ENCODE results near the gene ROBO4. TPM values are rescaled to one million over a fixed set of nuclear protein-coding genes. Genes with fewer than 3 reads are reported as not detected.

The ROBO4 gene
- total RNA-seq, 1 donor from 2014 or later, result 1.9 TPM

DNA sequence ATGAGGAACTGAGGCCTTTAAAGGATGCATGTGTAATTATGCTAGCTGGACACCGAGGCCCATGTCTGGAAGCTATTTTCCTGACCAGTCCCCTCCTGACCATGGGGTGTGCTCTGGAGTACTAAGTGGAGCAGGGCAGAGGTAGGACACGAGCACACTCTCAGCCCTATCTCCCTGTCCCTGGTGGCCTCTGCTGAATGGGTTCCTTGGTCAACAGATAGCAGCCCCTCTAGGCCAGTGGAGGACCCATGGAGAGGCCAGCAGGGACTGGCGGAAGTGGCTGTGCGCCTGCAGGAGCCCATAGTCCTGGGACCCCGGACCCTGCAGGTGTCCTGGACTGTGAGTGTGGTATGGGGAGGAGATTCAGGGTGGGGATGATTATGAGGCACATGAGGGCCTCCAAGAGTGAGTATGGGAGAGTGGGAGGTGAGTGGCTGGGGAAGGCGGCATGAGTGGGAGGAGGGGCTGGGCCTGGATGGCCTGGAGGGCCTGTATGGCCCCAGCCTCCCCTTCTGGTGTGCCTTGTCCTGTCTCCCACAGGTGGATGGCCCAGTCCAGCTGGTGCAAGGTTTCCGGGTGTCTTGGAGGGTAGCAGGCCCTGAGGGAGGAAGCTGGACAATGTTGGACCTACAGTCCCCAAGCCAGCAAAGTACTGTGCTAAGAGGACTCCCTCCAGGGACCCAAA, 23.0 kb downstream of the ROBO4 start:
- DNase-seq (ENCODE audit: low read depth), result no peak
- TF ChIP-seq, protein P1, sequence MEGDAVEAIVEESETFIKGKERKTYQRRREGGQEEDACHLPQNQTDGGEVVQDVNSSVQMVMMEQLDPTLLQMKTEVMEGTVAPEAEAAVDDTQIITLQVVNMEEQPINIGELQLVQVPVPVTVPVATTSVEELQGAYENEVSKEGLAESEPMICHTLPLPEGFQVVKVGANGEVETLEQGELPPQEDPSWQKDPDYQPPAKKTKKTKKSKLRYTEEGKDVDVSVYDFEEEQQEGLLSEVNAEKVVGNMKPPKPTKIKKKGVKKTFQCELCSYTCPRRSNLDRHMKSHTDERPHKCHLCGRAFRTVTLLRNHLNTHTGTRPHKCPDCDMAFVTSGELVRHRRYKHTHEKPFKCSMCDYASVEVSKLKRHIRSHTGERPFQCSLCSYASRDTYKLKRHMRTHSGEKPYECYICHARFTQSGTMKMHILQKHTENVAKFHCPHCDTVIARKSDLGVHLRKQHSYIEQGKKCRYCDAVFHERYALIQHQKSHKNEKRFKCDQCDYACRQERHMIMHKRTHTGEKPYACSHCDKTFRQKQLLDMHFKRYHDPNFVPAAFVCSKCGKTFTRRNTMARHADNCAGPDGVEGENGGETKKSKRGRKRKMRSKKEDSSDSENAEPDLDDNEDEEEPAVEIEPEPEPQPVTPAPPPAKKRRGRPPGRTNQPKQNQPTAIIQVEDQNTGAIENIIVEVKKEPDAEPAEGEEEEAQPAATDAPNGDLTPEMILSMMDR (conservative IDR thresholded peaks at IDR 0.05; ENCODE audit: low read depth, low read length), result no peak
- H3K4me3 ChIP-seq (ENCODE audit: low read depth, low read length), result no peak overlapping the region

- no peak overlapping the region for H3K4me3 ChIP-seq (ENCODE audit: low read depth, low read length)
- TF ChIP-seq, protein P1 (conservative IDR thresholded peaks at IDR 0.05; ENCODE audit: low read depth, low read length), result no peak
- no peak for DNase-seq (ENCODE audit: low read depth)
These were observed 23.7 kb downstream of the ROBO4 start for GRCh38 chr11:124873951-124874350.

DNA sequence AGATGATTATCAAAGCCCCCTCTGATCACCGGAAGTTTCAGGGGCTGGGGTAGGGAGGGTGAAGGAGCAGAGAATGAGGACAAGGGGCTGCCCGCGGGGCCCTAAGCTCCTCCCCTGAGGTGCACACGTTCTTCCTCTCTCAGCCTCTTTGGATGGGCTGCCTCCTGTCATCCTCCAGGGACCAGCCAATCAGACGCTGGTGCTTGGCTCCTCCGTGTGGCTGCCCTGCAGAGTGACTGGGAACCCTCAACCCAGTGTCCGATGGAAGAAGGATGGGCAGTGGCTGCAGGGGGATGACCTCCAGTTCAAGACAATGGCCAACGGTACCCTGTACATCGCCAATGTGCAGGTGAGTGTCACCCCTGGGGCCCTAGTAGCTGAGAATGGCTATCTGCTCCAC, 24.9 kb downstream of the ROBO4 start:
- no peak for DNase-seq (ENCODE audit: low read depth)
- TF ChIP-seq, protein P1 (conservative IDR thresholded peaks at IDR 0.05; ENCODE audit: low read depth, low read length), result no peak
- no peak overlapping the region for H3K4me3 ChIP-seq (ENCODE audit: low read depth, low read length)

DNA sequence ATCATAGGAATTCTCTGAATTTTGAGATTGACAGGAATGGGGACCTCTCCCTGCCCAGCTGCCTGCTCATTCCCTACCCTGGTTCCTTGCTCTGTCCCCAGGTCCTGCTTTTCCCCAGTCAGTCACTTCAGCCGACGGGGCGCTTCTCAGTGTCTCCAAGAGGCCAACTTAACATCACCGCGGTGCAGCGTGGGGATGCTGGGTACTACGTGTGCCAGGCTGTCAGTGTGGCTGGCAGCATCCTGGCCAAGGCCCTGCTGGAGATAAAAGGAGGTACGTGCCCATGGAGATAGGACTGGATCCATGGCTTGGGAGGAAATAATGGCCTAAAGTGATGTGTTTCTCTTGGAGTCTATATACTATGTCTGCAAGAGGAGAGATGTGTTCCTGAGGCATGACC, 25.4 kb downstream of the ROBO4 start:
- TF ChIP-seq, protein P1 (conservative IDR thresholded peaks at IDR 0.05; ENCODE audit: low read depth, low read length), result no peak
- no peak overlapping the region for H3K4me3 ChIP-seq (ENCODE audit: low read depth, low read length)
- DNase-seq (ENCODE audit: low read depth), result no peak

- TF ChIP-seq, protein P1 (conservative IDR thresholded peaks at IDR 0.05; ENCODE audit: low read depth, low read length), result no peak
- DNase-seq (ENCODE audit: low read depth), result no peak
- H3K4me3 ChIP-seq (ENCODE audit: low read depth, low read length), result no peak overlapping the region
These were observed 27.2 kb downstream of the ROBO4 start for GRCh38 chr11:124870430-124870829.

- H3K4me3 ChIP-seq (ENCODE audit: low read depth, low read length), result no peak overlapping the region
- TF ChIP-seq, protein P1 (conservative IDR thresholded peaks at IDR 0.05; ENCODE audit: low read depth, low read length), result no peak
- no peak for DNase-seq (ENCODE audit: low read depth)
These were observed 27.7 kb downstream of the ROBO4 start for GRCh38 chr11:124869856-124870387.

DNA sequence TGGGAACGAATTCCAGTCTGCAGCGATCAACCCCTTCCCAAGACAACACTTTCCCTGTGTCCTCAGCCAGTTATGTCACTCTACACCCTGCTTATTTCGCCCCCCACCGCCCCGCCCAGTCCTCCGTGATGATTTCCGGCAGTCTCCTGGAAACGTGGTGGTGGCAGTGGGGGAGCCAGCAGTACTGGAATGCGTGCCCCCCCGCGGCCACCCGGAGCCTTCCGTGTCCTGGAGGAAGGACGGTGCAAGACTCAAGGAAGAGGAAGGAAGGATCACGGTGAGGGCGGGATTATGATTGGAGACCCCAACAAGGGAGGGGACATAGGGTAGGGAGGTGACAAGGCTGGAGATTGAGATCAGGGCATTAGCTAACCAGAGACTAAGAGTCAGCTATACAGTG, 28.3 kb downstream of the ROBO4 start:
- no peak for DNase-seq (ENCODE audit: low read depth)
- TF ChIP-seq, protein P1 (conservative IDR thresholded peaks at IDR 0.05; ENCODE audit: low read depth, low read length), result no peak
- H3K4me3 ChIP-seq (ENCODE audit: low read depth, low read length), result no peak overlapping the region
